HEK293 (cell line): Measurements from ENCODE around the gene TMEM87B.

Experiments used
- KLF7 ChIP-seq: fragments of 450-650 bp; formaldehyde crosslinking; IDR thresholded peaks from 2 replicates; pipeline ENCODE4 v1.5.1; 2016; ENCODE audit warnings: missing biosample characterization, missing genetic modification characterization, borderline replicate concordance
- OVOL3 ChIP-seq: fragments of 450-650 bp; formaldehyde crosslinking; IDR thresholded peaks from 2 replicates; pipeline ENCODE4 v1.5.1; 2016; ENCODE audit warnings: missing biosample characterization, missing genetic modification characterization
- SP2 ChIP-seq: fragments of 450-650 bp; formaldehyde crosslinking; IDR thresholded peaks from 2 replicates; pipeline ENCODE4 v1.5.1; 2016; ENCODE audit warnings: missing biosample characterization, missing genetic modification characterization
- WT1 ChIP-seq: fragments of 450-650 bp; formaldehyde crosslinking; IDR thresholded peaks from 2 replicates; pipeline ENCODE4 v1.5.1; 2016; ENCODE audit warnings: missing biosample characterization, missing genetic modification characterization
- ZBTB48 ChIP-seq: fragments of 450-650 bp; formaldehyde crosslinking; IDR thresholded peaks from 2 replicates; pipeline ENCODE4 v1.5.1; 2016; ENCODE audit warnings: missing biosample characterization, missing genetic modification characterization
- ZBTB8A ChIP-seq: fragments of 450-650 bp; formaldehyde crosslinking; IDR thresholded peaks from 2 replicates; pipeline ENCODE4 v1.5.1; 2016; ENCODE audit warnings: missing biosample characterization, missing genetic modification characterization
- ZEB2 ChIP-seq: fragments of 450-650 bp; formaldehyde crosslinking; IDR thresholded peaks from 2 replicates; pipeline ENCODE4 v1.5.1; 2016; ENCODE audit warnings: missing biosample characterization, missing genetic modification characterization
- ZFHX2 ChIP-seq: fragments of 450-650 bp; formaldehyde crosslinking; conservative IDR thresholded peaks from 2 replicates; pipeline ENCODE4 v1.5.1; 2016; ENCODE audit warnings: missing biosample characterization, missing genetic modification characterization
- ZNF2 ChIP-seq: fragments of 450-650 bp; formaldehyde crosslinking; IDR thresholded peaks from 2 replicates; pipeline ENCODE4 v1.5.1; 2016; ENCODE audit warnings: missing biosample characterization, missing genetic modification characterization
- ZNF23 ChIP-seq: fragments of 450-650 bp; formaldehyde crosslinking; IDR thresholded peaks from 2 replicates; pipeline ENCODE4 v1.5.1; 2016; ENCODE audit warnings: missing biosample characterization, missing genetic modification characterization, borderline replicate concordance
- ZNF341 ChIP-seq: fragments of 450-650 bp; formaldehyde crosslinking; IDR thresholded peaks from 2 replicates; pipeline ENCODE4; 2016; ENCODE audit warnings: low read depth, missing biosample characterization, missing genetic modification characterization
- ZNF350 ChIP-seq: fragments of 450-650 bp; formaldehyde crosslinking; IDR thresholded peaks from 2 replicates; pipeline ENCODE4 v1.5.0; 2017; ENCODE audit warnings: missing biosample characterization, mild to moderate bottlenecking, missing genetic modification characterization
- ZNF626 ChIP-seq: fragments of 450-650 bp; sonication (Bioruptor Pico); formaldehyde crosslinking; IDR thresholded peaks from 2 replicates; pipeline ENCODE4 v1.5.1; 2018; ENCODE audit warnings: missing biosample characterization, missing genetic modification characterization, inconsistent platforms
- ZNF629 ChIP-seq: fragments of 450-650 bp; formaldehyde crosslinking; IDR thresholded peaks from 2 replicates; pipeline ENCODE4 v1.5.1; 2017; ENCODE audit warnings: missing biosample characterization, missing genetic modification characterization
- ZNF747 ChIP-seq: fragments of 450-650 bp; formaldehyde crosslinking; IDR thresholded peaks from 2 replicates; pipeline ENCODE4 v1.5.1; 2016; ENCODE audit warnings: missing biosample characterization, missing genetic modification characterization
- ZNF843 ChIP-seq: fragments of 450-650 bp; formaldehyde crosslinking; IDR thresholded peaks from 2 replicates; pipeline ENCODE4 v1.5.1; 2016; ENCODE audit warnings: missing biosample characterization, missing genetic modification characterization
- ZSCAN16 ChIP-seq: fragments of 450-650 bp; formaldehyde crosslinking; IDR thresholded peaks from 2 replicates; pipeline ENCODE4 v1.5.1; 2016; ENCODE audit warnings: missing biosample characterization, missing genetic modification characterization
- TF ChIP-seq, protein P1 (sequence below): fragments of 450-650 bp; formaldehyde crosslinking; IDR thresholded peaks from 2 replicates; pipeline ENCODE4 v1.5.1; 2017; ENCODE audit warnings: missing biosample characterization, missing genetic modification characterization
- TF ChIP-seq, protein P2 (sequence below): fragments of 450-650 bp; formaldehyde crosslinking; IDR thresholded peaks from 2 replicates; pipeline ENCODE4 v1.5.1; 2016; ENCODE audit warnings: missing biosample characterization, missing genetic modification characterization, borderline replicate concordance
- TF ChIP-seq, protein P3 (sequence below): fragments of 450-650 bp; formaldehyde crosslinking; IDR thresholded peaks from 2 replicates; pipeline ENCODE4 v1.5.1; 2016; ENCODE audit warnings: missing biosample characterization, missing genetic modification characterization
- TF ChIP-seq, protein P4 (sequence below): fragments of 450-650 bp; formaldehyde crosslinking; IDR thresholded peaks from 2 replicates; pipeline ENCODE4 v1.5.1; 2016; ENCODE audit warnings: missing biosample characterization, missing genetic modification characterization
- TF ChIP-seq, protein P5 (sequence below): fragments of 450-650 bp; formaldehyde crosslinking; IDR thresholded peaks from 2 replicates; pipeline ENCODE4 v1.5.1; 2016; ENCODE audit warnings: missing biosample characterization, missing genetic modification characterization
- TF ChIP-seq, protein P6 (sequence below): fragments of 450-650 bp; formaldehyde crosslinking; IDR thresholded peaks from 2 replicates; pipeline ENCODE4 v1.5.1; 2016; ENCODE audit warnings: missing biosample characterization, missing genetic modification characterization
- TF ChIP-seq, protein P7 (sequence below): fragments of 450-650 bp; formaldehyde crosslinking; IDR thresholded peaks from 2 replicates; pipeline ENCODE4 v1.5.1; 2016; ENCODE audit warnings: missing biosample characterization, missing genetic modification characterization

The TMEM87B gene

DNA sequence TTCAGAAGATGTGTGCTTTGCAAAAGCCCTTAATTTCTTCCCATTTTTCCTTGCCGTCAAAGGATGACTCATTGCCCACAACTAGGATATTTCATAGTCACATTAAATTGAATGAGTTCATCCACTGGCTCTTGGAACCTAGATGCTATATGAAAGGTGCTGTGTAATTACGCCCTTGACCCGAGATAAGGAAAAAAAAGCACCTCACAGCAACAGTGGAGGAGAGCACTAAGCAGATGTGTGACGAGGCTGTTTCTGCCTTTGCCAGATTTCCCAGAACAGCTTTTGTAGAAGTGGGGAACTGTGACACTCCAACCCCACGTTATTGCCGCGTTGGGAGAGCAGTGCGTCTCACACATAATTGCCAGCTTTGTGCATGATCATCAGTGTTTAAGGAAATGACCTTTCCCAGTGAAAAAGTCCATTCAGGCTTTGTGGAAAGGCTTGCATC lies 33.3 kb upstream of the TMEM87B start (continued):
- no peak for TF ChIP-seq ZNF350 (tag by site-specific recombination)
- no peak for TF ChIP-seq ZNF2
- TF ChIP-seq, protein P1, sequence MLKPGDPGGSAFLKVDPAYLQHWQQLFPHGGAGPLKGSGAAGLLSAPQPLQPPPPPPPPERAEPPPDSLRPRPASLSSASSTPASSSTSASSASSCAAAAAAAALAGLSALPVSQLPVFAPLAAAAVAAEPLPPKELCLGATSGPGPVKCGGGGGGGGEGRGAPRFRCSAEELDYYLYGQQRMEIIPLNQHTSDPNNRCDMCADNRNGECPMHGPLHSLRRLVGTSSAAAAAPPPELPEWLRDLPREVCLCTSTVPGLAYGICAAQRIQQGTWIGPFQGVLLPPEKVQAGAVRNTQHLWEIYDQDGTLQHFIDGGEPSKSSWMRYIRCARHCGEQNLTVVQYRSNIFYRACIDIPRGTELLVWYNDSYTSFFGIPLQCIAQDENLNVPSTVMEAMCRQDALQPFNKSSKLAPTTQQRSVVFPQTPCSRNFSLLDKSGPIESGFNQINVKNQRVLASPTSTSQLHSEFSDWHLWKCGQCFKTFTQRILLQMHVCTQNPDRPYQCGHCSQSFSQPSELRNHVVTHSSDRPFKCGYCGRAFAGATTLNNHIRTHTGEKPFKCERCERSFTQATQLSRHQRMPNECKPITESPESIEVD (tag by site-specific recombination) = peak; percentile 27; the same call in 1 of the 2 replicates
- TF ChIP-seq ZNF23 (tag by site-specific recombination) = no peak
- no peak for TF ChIP-seq ZBTB48
- TF ChIP-seq, protein P2, sequence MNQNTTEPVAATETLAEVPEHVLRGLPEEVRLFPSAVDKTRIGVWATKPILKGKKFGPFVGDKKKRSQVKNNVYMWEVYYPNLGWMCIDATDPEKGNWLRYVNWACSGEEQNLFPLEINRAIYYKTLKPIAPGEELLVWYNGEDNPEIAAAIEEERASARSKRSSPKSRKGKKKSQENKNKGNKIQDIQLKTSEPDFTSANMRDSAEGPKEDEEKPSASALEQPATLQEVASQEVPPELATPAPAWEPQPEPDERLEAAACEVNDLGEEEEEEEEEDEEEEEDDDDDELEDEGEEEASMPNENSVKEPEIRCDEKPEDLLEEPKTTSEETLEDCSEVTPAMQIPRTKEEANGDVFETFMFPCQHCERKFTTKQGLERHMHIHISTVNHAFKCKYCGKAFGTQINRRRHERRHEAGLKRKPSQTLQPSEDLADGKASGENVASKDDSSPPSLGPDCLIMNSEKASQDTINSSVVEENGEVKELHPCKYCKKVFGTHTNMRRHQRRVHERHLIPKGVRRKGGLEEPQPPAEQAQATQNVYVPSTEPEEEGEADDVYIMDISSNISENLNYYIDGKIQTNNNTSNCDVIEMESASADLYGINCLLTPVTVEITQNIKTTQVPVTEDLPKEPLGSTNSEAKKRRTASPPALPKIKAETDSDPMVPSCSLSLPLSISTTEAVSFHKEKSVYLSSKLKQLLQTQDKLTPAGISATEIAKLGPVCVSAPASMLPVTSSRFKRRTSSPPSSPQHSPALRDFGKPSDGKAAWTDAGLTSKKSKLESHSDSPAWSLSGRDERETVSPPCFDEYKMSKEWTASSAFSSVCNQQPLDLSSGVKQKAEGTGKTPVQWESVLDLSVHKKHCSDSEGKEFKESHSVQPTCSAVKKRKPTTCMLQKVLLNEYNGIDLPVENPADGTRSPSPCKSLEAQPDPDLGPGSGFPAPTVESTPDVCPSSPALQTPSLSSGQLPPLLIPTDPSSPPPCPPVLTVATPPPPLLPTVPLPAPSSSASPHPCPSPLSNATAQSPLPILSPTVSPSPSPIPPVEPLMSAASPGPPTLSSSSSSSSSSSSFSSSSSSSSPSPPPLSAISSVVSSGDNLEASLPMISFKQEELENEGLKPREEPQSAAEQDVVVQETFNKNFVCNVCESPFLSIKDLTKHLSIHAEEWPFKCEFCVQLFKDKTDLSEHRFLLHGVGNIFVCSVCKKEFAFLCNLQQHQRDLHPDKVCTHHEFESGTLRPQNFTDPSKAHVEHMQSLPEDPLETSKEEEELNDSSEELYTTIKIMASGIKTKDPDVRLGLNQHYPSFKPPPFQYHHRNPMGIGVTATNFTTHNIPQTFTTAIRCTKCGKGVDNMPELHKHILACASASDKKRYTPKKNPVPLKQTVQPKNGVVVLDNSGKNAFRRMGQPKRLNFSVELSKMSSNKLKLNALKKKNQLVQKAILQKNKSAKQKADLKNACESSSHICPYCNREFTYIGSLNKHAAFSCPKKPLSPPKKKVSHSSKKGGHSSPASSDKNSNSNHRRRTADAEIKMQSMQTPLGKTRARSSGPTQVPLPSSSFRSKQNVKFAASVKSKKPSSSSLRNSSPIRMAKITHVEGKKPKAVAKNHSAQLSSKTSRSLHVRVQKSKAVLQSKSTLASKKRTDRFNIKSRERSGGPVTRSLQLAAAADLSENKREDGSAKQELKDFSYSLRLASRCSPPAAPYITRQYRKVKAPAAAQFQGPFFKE (tag by site-specific recombination) = no peak
- TF ChIP-seq ZNF747 (tag by site-specific recombination) = no peak
- TF ChIP-seq, protein P3, sequence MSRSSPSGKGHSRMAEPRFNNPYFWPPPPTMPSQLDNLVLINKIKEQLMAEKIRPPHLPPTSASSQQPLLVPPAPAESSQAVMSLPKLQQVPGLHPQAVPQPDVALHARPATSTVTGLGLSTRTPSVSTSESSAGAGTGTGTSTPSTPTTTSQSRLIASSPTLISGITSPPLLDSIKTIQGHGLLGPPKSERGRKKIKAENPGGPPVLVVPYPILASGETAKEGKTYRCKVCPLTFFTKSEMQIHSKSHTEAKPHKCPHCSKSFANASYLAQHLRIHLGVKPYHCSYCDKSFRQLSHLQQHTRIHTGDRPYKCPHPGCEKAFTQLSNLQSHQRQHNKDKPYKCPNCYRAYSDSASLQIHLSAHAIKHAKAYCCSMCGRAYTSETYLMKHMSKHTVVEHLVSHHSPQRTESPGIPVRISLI = no peak
- TF ChIP-seq, protein P4, sequence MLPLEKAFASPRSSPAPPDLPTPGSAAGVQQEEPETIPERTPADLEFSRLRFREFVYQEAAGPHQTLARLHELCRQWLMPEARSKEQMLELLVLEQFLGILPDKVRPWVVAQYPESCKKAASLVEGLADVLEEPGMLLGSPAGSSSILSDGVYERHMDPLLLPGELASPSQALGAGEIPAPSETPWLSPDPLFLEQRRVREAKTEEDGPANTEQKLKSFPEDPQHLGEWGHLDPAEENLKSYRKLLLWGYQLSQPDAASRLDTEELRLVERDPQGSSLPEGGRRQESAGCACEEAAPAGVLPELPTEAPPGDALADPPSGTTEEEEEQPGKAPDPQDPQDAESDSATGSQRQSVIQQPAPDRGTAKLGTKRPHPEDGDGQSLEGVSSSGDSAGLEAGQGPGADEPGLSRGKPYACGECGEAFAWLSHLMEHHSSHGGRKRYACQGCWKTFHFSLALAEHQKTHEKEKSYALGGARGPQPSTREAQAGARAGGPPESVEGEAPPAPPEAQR (tag by site-specific recombination) = no peak
- TF ChIP-seq ZSCAN16 (tag by site-specific recombination) = no peak
- TF ChIP-seq ZNF341 (tag by site-specific recombination) = no peak
- no peak for TF ChIP-seq ZNF626 (tag by site-specific recombination)
- no peak for TF ChIP-seq ZFHX2
- TF ChIP-seq, protein P5, sequence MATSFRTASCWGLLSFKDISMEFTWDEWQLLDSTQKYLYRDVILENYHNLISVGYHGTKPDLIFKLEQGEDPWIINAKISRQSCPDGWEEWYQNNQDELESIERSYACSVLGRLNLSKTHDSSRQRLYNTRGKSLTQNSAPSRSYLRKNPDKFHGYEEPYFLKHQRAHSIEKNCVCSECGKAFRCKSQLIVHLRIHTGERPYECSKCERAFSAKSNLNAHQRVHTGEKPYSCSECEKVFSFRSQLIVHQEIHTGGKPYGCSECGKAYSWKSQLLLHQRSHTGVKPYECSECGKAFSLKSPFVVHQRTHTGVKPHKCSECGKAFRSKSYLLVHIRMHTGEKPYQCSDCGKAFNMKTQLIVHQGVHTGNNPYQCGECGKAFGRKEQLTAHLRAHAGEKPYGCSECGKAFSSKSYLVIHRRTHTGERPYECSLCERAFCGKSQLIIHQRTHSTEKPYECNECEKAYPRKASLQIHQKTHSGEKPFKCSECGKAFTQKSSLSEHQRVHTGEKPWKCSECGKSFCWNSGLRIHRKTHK (tag by site-specific recombination) = no peak
- TF ChIP-seq ZBTB8A (tag by site-specific recombination) = no peak
- TF ChIP-seq, protein P6, sequence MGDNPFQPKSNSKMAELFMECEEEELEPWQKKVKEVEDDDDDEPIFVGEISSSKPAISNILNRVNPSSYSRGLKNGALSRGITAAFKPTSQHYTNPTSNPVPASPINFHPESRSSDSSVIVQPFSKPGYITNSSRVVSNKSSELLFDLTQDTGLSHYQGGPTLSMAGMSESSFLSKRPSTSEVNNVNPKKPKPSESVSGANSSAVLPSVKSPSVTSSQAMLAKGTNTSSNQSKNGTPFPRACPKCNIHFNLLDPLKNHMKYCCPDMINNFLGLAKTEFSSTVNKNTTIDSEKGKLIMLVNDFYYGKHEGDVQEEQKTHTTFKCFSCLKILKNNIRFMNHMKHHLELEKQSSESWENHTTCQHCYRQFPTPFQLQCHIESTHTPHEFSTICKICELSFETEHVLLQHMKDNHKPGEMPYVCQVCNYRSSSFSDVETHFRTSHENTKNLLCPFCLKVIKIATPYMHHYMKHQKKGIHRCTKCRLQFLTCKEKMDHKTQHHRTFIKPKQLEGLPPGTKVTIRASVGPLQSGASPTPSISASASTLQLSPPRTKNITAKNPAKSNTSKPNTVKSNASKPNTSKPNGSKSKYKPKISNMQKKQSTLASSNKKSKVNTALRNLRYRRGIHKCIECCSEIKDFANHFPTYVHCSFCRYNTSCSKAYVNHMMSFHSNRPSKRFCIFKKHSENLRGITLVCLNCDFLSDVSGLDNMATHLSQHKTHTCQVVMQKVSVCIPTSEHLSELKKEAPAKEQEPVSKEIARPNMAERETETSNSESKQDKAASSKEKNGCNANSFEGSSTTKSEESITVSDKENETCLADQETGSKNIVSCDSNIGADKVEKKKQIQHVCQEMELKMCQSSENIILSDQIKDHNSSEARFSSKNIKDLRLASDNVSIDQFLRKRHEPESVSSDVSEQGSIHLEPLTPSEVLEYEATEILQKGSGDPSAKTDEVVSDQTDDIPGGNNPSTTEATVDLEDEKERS (tag by site-specific recombination) = no peak
- no peak for TF ChIP-seq SP2 (tag by site-specific recombination)
- no peak for TF ChIP-seq KLF7 (tag by site-specific recombination)
- TF ChIP-seq, protein P7, sequence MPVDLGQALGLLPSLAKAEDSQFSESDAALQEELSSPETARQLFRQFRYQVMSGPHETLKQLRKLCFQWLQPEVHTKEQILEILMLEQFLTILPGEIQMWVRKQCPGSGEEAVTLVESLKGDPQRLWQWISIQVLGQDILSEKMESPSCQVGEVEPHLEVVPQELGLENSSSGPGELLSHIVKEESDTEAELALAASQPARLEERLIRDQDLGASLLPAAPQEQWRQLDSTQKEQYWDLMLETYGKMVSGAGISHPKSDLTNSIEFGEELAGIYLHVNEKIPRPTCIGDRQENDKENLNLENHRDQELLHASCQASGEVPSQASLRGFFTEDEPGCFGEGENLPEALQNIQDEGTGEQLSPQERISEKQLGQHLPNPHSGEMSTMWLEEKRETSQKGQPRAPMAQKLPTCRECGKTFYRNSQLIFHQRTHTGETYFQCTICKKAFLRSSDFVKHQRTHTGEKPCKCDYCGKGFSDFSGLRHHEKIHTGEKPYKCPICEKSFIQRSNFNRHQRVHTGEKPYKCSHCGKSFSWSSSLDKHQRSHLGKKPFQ = no peak
- TF ChIP-seq ZEB2 (tag by site-specific recombination) = peak; percentile 78
- 0 out of 2 replicates have a peak, but pooled peaks have one; percentile 35 for TF ChIP-seq ZNF843 (tag by site-specific recombination)
- no peak for TF ChIP-seq WT1
- TF ChIP-seq ZNF629 (tag by site-specific recombination) = peak; percentile 83
- TF ChIP-seq OVOL3 (tag by site-specific recombination) = no peak
